ENCODE measurements around the gene SMTNL2. TPM values are rescaled to one million over a fixed set of nuclear protein-coding genes. Genes with fewer than 3 reads are reported as not detected.
"Not testable (repeated sequence)": the region's sequence is repeated elsewhere in the genome, so short reads cannot be mapped to it uniquely, and the experiment has no call there.

Gene SMTNL2
- total RNA-seq, 1 experiment from 2014 or later = not detected

- DNase-seq (ENCODE audit: low read depth) = no peak
These were observed 48.2 kb downstream of the SMTNL2 start for GRCh38 chr17:4632581-4632920.

GRCh38 chr17:4633643-4634042 lies 49.3 kb downstream of the SMTNL2 start:
- DNase-seq (ENCODE audit: low read depth) = no peak

GRCh38 chr17:4634976-4635375 lies 50.6 kb downstream of the SMTNL2 start:
- no peak for DNase-seq (ENCODE audit: low read depth)

GRCh38 chr17:4635823-4636375 lies 51.6 kb downstream of the SMTNL2 start:
- no peak for DNase-seq (ENCODE audit: low read depth)

GRCh38 chr17:4636474-4637100 lies 52.3 kb downstream of the SMTNL2 start:
- DNase-seq (ENCODE audit: low read depth) = no peak

GRCh38 chr17:4638766-4639165 lies 54.4 kb downstream of the SMTNL2 start:
- DNase-seq (ENCODE audit: low read depth) = not testable (repeated sequence)

- not testable (repeated sequence) for DNase-seq (ENCODE audit: low read depth)
These were observed 55.2 kb downstream of the SMTNL2 start for GRCh38 chr17:4639301-4640059.

- DNase-seq (ENCODE audit: low read depth) = not testable (repeated sequence)
These were observed 56.4 kb downstream of the SMTNL2 start for GRCh38 chr17:4640569-4641188.

- DNase-seq (ENCODE audit: low read depth) = no peak
These were observed 57.2 kb downstream of the SMTNL2 start, which contains the start of gene ALOX15 for GRCh38 chr17:4641297-4642195. Gene ALOX15, minus strand, starts transcription at chr17:4641678. Its CDS starts 27 bp downstream, at chr17:4641651.

GRCh38 chr17:4642286-4642685 lies 58.0 kb downstream of the SMTNL2 start:
- no peak for DNase-seq (ENCODE audit: low read depth)

GRCh38 chr17:4643676-4644075 lies 59.3 kb downstream of the SMTNL2 start:
- DNase-seq (ENCODE audit: low read depth) = no peak

- no peak for DNase-seq (ENCODE audit: low read depth)
These were observed 61.3 kb downstream of the SMTNL2 start for GRCh38 chr17:4645642-4646041.

GRCh38 chr17:4648741-4649140 lies 64.4 kb downstream of the SMTNL2 start:
- DNase-seq (ENCODE audit: low read depth) = no peak

- no peak for DNase-seq (ENCODE audit: low read depth)
These were observed 68.7 kb downstream of the SMTNL2 start for GRCh38 chr17:4652997-4653396.

- not testable (repeated sequence) for DNase-seq (ENCODE audit: low read depth)
These were observed 71.6 kb downstream of the SMTNL2 start for GRCh38 chr17:4655933-4656332.

GRCh38 chr17:4657678-4658077 lies 73.3 kb downstream of the SMTNL2 start:
- DNase-seq (ENCODE audit: low read depth) = no peak

Other genes starting within 250 kb of the SMTNL2 start
- 44.6 and 49.7 TPM in 2 replicates for gene UBE2G1, start 217.9 kb upstream of the SMTNL2 start, total RNA-seq (2014; rRNA removed)
- not detected in 2 replicates for gene SPNS3, start 150.6 kb upstream of the SMTNL2 start, total RNA-seq (2014; rRNA removed)
- 0.06 and 0.23 TPM in 2 replicates for gene SPNS2, start 85.6 kb upstream of the SMTNL2 start, total RNA-seq (2014; rRNA removed)
- 58.8 and 69.1 TPM in 2 replicates for gene MYBBP1A, start 29.1 kb upstream of the SMTNL2 start, total RNA-seq (2014; rRNA removed)
- not detected in 2 replicates for gene GGT6, start 24.0 kb upstream of the SMTNL2 start, total RNA-seq (2014; rRNA removed)
- not detected in 2 replicates for gene ALOX15, start 57.1 kb downstream of the SMTNL2 start, total RNA-seq (2014; rRNA removed)
- 19.0 and 22.4 TPM in 2 replicates for gene PELP1, start 119.6 kb downstream of the SMTNL2 start, total RNA-seq (2014; rRNA removed)
- gene ARRB2, start 126.1 kb downstream of the SMTNL2 start, total RNA-seq (2014; rRNA removed) = 9.0 and 12.6 TPM in 2 replicates
- 16.0 and 23.6 TPM in 2 replicates for gene MED11, start 146.9 kb downstream of the SMTNL2 start, total RNA-seq (2014; rRNA removed)
- gene ZMYND15, start 155.3 kb downstream of the SMTNL2 start, total RNA-seq (2014; rRNA removed) = 0.06 TPM in 1 of 2 replicates, not detected in the other
- gene CXCL16, start 155.4 kb downstream of the SMTNL2 start, total RNA-seq (2014; rRNA removed) = 0.29 and 0.58 TPM in 2 replicates
- not detected in 2 replicates for gene TM4SF5, start 187.4 kb downstream of the SMTNL2 start, total RNA-seq (2014; rRNA removed)
- gene VMO1, start 201.8 kb downstream of the SMTNL2 start, total RNA-seq (2014; rRNA removed) = 0.17 and 0.38 TPM in 2 replicates
- gene GLTPD2, start 204.4 kb downstream of the SMTNL2 start, total RNA-seq (2014; rRNA removed) = not detected in 2 replicates
- gene PSMB6, start 211.6 kb downstream of the SMTNL2 start, total RNA-seq (2014; rRNA removed) = 165 and 204 TPM in 2 replicates
- gene PLD2, start 222.6 kb downstream of the SMTNL2 start, total RNA-seq (2014; rRNA removed) = 13.6 and 15.3 TPM in 2 replicates
- 26.7 and 33.6 TPM in 2 replicates for gene MINK1, start 248.8 kb downstream of the SMTNL2 start, total RNA-seq (2014; rRNA removed)

Data from LHCN-M2 (cell line).